Skin of body (tissue), 2 donors: Measurements from ENCODE around the gene PTPRD. TPM values are rescaled to one million over a fixed set of nuclear protein-coding genes. Genes with fewer than 3 reads are reported as not detected.

Source experiments
- DNase-seq: peaks from one replicate; lab custom pipeline; 2025; lab: John Stamatoyannopoulos, UW
- total RNA-seq: library from RNA; depleted of rRNA; stranded (reverse); fragments of >200 nt; gene quantifications from one replicate; pipeline ENCODE4 v1.2.3, GENCODE V29; 2014

PTPRD gene
- total RNA-seq, 1 donor from 2014 or later, result 29.9 TPM

DNA sequence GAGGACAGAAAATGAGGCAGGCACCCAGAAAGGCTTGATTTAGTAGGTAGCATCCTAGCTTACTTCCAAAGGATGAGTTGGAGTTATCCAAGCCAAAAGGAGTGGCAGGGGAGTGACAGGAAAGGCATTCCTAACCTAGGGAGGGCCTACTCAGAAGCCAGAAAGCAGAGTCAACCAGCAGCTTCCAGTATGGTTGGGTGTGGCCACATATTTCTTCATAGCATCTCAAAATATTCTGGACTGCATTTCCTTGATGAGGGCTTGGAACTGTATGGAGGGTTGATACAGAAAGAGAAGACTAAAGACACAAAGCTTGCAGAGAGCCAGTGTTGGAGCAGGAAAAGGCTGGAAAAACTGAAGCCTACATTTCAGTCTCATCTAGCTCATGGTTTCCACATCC is 2156.5 kb downstream of the PTPRD start:
- no peak for DNase-seq

DNA sequence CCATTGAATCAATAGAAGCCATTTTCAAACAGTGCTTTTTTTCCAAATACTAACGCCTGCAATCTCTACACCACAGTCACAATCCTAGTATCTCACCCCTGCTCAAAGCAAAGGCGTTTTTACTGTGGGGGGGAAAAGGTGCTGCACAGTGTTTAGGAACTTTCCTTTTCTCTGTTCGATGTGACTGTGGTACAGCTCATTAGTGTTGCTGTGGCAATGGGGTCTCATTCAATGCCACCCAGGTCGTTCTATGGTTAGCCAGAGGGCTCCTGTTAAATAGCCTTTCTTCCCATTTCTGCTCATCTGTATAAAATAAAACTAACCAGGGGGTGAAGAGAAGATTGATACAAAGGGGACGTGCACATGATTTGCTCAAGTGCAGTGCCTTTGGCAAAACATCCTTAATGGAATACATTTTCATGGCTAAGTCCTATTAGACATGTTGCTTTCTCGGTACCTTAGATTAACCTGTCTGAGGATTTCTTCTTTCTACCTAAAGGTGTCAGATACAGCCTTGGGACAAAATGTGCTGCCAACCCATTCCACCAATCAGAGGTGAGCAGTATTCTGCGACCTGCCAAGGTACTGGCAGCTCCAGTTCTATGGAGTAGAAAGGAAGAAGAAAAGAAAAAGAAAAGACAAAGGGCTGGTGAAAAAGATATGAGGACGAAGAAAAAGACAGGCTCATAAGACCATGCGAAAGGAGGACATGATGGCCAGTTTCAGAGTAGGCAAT is 2161.8 kb downstream of the PTPRD start:
- no peak for DNase-seq

DNA sequence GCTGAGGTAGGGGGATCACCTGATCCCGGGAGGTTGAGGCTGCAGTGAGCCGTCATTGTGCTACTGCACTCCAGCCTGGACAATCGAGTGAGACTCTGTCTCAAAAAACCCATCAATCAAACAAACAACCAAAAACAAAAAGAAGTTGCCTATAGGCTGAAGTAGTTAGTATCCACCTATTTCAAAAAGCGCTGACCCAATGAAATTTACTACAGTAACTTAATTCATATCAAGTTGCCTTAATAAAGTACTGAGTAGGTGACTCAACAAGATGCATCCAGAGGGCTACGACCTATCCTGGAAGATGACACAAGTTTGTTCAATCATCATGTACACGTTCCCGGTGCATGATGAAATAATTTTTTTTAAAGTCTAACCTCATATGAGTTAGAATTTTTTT is 2164.6 kb downstream of the PTPRD start:
- DNase-seq, result no peak

DNA sequence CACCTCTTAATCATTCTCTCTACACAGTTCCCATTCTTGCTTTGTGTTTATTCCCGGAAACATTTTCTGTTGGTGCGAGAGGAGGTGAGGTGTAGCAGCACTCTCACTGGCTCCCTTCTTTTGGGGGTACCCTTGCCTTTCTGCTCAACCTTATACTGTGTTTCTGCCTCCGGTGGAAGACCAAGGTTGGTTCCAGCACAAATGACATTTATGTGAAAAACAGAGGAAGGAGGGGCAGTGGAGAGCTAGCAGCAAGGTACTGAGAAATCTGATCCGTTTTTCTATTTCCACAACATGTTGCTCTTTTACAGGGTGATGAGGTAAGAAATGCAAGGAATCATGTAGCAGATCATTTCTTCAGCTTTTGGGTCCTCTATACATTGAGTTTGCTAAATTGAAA is 2165.2 kb downstream of the PTPRD start:
- DNase-seq, result no peak

DNA sequence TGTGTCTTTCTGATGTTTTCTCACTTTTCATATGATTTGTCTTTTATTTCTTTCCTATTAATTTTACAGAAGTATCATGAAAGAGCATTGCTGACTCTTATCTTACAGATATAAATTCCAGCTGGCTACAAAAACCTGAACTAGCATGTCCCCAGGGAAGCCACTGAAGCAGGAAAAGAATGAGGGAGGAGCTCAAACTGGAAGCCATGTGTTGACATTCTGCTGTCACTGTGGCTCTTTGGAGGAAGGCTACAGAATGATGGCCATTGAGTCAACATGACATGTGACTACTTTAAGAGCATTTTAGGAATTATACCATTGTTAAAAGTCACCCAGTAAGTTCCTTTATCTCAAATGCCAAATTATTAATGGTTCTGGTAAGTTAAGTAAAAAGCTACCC is 2174.9 kb downstream of the PTPRD start:
- DNase-seq, result no peak

DNA sequence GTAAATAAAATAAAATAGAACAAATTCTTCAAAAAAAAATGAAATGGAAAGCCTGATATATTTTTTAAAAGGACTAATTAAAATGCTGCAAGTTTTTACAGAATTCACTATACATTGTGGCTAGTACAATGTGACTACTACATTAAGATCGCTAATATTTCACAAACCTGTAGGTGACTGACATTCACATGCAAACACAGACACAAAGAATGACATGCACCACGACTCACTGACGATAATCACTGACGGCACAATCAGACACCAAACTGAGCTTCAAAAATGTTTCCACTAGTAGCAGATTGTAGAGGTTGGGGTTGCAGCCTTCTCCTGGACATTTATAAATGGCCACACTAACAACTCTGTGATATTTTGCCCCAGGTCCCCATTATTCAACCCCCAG is 2175.5 kb downstream of the PTPRD start:
- no peak for DNase-seq

DNA sequence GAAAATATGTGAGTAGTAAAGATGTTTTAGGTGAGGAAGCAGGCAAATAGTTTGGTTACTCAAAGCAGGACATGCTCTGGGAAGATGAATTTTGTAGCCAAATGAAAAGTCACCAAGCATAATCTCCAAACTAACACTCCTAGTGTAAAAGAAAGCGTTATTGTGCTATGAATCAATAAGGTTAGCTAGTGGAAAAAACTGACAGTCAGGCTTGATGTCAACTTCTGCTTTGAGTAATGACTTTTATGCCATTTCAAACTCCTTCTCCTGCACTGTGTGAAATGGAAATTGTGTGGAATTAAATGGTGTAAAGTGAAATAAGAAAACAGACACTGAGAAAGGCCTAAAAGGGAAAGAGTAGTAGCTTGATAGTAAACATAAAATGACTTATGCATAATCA is 2176.0 kb downstream of the PTPRD start:
- DNase-seq, result no peak

DNA sequence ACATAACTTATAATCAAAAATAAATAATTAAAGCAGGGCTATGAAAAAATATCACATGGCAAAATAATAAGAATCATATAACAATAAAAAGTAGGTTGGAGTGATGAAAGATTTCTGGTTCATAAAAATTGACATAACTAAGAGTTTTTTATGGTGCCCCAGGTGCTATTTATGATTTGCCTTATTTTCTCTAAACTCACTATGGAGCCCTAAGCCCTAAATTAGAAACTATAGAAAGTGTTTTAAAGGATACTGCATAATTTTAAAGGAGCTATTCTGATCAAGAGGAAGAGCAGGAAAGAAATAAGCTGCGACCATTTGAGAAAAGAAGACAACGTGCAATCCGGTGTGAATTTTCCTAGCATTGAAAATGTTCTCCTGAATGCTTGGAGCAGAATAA is 2178.2 kb downstream of the PTPRD start:
- no peak for DNase-seq

DNA sequence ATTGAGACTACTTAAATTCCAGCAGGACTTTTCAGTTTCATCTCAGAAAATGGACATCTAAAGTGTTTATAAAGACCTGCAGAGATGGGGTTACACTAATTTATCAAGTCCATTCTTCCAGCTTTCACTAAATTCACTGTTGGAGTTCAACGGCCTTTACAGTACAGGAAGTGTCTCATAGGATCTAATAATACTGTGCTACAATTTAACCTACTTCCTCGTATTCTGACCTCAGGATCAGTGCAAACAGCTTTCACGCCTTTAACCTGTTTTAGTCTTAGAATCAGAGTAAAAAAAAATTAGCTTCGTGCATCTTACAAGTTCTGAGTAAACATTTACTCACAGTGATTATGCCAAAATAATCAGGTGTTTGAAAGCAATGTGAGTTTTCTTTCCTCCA is 2180.6 kb downstream of the PTPRD start:
- DNase-seq, result no peak

DNA sequence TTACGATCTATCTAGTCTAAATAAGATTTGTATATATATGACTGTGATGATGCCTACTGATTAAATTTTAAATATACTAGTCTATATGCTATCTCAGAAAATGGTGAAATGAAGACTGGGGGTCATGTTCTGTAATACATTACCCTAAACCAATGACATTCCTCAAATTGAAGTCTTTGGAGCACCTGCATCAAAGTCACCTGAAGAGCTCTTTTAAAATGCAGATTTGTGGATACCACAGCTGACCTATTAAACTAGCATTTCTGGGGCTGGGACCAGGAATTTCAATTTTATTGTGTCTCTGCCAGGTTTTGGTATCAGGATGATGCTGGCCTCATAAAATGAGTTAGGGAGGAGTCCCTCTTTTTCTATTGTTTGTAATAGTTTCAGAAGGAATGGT is 2181.3 kb downstream of the PTPRD start:
- DNase-seq, result no peak

DNA sequence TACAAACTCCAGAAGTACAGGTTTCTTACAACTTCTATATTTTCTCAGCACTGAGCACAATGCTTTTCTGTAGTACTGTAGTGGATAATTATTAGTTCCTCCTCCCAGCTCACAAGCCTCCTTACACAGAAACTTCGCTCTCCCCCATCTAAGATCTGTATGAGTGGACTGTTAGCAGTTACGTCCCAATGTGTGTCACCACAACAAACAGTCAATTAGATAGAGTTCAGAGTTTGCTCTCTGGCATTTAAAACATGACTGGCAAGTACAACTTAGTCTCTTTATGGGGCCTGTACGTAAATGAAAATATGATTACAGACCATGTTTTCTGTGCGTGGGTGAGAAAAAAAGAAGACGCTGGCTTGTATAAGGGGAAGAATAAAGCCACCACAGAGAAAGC is 2181.9 kb downstream of the PTPRD start:
- DNase-seq, result no peak

DNA sequence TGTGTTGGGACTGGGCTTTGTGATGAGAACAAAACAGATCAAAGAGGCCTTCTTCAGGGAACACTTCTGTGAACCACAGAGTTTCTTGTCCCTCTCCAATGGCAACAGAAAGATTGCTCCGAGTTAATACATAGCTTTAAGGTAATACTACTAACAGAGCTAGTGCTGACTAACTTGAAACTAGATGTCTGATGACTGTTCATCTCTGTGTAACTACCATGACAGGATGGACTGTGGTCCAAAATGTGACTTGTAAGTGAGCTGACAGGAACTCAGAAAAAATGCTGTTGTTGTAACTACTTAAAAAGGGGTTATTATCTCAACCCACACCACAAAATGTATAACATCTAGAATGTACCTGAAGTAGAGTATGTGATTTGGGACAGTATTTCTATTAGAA is 2183.0 kb downstream of the PTPRD start:
- DNase-seq, result no peak

DNA sequence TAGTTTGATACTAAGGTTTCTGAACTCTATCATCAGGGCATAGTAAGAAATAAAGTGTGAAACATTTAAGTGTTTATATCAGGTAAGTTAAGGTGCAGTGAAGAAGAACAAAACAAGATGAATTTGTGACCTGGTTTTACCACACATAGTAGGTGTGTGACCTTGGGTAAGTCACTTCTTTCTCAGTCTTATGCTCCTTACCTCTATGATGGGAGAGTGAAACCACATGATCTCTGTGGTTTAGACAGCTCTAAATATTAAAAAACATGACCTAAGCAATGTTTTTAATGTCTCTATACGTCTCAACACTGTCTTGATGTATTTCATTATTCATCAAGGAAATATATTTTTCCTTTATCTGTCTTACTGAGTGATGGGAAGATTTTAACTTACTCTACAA is 2183.6 kb downstream of the PTPRD start:
- DNase-seq, result no peak

DNA sequence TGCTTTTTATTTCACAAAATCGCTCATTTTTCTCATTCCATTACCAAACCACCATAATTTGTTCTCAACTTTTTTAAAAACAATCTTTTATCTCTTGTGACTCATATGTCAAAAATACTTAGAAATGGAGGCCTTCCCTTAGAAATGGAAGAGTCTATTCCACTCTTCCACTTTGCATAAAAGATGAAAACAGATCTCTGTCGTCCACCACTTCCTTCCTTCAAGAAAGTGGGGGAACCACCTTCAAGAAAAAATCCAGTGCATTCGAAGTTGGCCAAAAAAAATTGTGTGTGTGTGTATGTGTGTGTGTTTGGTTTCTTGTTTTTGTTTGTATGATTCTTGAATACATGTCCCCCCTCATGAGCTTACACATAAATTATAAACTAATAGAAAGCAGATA is 2184.4 kb downstream of the PTPRD start:
- DNase-seq, result no peak

DNA sequence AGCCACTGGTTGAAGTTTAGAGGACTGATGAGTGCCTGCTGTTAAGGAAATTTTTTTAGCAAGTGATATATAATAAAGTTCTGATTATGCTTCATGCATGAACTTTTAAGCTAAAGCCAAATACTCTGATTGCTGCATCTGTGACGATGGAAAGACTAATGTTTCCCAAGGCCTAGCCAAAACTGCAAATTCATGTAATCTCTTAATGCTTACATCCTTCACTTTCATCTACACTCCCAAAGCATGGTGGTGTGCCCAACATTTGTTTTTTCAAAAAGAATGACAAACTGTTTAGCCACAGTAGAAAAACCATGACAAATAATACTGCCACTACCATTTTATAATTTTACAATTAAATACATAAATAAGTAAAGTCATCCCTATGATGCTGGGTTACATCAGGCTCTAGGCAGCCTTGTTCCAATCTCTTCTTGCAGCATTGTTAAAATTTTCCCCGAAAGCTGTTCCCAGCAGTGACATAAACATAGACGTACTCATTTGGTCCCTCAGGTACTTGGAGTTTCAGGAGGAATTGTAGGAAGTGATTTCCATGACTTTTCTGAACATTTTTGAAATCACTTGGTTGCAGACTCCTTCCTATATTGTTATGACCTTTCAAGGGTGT is 2187.9 kb downstream of the PTPRD start:
- no peak for DNase-seq

DNA sequence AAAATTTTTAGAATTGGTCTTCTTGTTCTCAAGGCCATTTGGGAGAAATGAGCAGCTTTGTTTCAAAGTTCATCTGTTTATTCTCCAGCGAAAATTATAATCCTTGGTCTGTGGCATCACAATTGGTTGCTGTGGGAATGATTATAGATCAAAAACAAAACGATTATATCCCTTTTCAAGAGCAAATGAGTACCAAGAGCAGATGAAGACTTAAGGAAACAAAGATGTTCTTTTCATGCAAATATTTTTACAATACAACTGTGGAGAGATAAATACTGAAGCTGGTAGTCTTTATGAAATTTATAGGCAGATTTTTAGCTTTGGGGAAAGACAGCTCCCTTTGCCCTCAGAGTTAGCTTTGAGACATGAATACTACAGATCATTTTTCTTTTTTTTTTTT is 2192.4 kb downstream of the PTPRD start:
- no peak for DNase-seq

DNA sequence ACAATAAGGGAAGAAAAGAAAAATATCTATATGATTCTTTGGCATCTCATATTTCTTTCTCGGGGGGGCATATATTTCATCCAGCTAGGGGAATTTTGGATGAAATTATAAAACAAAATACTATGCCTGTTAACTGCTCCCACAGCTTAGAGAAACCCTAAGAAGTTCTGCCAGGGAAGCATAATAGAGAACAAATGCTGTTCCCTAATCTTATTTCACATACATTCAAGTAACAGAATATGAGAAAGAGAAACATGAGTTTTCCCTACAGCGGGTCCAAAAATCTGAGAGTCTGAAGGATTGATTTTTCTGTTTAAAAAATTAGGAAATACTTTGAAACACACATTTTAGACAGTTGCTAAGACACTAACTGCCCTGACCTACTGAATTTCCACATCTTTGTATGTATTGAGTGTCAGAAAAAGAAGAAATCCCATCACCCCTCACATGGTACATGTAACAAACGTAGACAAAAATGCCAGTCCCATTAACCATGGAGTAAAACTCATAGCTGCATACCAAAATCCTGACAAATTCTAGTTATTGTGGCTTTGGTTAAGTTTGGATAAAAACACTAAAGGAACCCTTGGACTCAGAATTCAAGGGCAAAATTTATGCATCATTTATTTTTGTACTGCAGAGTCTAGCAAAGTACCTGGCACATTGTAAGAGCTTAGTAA is 2193.1 kb downstream of the PTPRD start:
- DNase-seq, result no peak

DNA sequence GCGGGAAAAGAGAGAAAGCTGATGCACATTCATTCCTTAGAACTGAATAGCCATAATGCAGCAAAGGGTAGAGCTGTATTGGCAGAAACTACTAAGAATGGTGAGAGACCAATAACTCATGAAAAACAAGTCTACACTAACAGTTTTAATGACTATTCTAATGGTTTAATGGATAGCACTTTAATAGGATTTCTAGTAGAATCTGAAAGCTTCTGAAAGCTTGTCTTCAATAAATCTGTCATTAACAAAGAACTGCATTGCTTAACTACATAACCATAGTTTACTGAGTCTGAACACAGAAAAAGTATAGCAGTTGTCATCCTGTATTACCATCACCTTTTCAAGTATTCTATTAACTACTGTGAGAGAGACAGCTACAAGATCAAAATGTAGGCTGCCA is 2195.5 kb downstream of the PTPRD start:
- DNase-seq, result no peak

DNA sequence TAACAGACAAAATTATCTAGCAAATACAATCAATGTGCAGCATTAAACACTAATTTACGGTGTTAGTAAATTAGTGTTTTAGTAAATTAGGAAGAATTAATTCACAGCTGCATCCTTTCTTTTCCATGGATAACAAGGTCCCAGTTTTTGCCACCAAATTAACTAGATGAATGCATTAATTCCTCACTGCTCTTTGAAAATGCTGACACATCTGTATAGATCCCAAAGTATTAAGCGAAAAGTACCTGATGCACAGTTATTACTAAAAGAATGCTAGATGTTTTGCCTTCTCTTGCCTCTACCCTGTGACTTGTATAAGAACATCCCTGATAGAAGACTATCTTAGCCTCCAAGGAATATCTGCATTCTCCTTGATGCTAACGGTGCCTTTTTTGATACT is 2200.5 kb downstream of the PTPRD start:
- DNase-seq, result no peak

DNA sequence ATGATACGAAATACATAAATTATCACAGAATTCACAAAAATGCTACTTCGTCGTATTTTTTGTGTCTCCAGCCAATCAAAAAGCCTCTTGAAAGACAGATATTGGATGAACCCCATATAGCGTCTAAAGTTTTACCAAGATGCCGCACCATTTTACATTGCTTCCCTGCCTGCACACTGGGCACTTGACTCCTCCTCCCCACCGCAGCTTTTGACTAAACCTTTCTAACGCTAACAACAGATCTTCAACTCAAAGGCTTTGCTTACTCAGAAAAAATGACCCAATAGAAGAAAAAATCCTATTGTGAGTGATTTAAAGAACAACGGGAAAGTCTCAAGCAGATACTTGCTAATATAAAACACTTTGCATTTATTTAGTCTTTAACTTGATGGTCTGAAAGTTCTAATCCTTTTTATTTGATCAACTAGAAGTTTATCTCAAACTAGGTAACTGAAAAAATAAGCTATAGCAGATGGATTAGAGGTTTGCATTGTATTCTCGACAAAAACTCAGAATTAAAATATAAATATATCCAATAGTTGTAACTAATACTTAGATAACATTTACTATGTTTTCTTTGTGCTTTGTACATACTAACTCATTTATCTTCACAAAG is 2204.1 kb downstream of the PTPRD start:
- DNase-seq, result no peak

DNA sequence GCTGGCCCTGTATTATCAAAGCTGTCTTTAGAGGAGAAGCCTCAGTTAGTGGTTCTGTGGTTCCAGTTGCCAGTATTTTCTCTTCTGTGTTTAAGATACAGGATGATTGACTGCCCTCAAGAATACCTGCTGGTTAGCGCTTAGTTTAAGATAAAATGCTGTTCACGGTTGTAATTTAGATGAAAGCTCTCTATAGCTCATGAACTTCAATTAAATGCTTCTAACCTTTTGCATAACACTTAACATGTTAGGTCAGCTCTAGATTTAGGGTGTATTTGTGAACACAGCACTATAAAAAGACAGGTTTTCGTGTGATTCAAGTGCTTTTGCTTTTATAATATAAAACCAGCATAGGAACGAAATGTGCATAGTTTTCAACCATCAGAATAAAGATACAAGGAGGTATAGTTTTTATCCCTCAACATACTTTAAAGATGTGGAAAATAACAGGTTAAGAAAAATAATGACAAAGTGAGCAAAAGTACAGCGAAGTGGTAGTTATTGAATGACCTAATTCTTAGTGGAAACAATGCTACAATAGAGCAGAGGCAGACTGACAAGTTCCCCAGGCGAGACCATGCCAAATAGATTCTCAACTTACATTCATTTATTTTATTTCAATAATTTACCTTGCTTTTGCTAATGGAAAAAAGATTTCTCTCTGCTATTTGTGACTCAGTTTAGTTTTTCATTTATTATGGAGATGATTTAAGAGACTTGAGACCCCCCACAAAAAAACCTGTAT is 2210.7 kb downstream of the PTPRD start:
- no peak for DNase-seq

DNA sequence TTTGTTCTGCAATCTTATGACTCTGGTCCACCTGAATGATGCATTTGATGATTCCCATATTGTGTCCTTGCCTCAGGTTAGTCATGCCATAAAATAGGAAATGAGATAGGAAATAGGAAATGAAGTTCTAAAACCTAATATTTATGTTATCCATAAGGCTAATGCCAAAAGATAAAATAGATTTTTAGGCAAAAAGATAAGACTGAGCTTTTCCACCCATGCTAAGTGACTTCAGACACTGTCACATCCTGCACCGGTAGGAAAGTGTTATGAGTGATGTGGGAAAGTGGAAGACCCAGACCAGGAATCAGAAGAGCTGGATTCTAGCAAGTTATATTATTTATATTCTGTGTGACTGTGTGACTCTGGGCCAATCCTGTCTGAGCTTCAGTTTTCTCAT is 2212.4 kb downstream of the PTPRD start:
- no peak for DNase-seq
